HG03097 (cell line): ENCODE data around the gene ENOSF1.

Experiments used
- ATAC-seq: cut with Tn5 transposase; IDR thresholded peaks from one replicate; pipeline ENCODE4 v1.9.1; 2021; ENCODE audit not compliant: unreplicated experiment, low FRiP score

Gene ENOSF1

DNA sequence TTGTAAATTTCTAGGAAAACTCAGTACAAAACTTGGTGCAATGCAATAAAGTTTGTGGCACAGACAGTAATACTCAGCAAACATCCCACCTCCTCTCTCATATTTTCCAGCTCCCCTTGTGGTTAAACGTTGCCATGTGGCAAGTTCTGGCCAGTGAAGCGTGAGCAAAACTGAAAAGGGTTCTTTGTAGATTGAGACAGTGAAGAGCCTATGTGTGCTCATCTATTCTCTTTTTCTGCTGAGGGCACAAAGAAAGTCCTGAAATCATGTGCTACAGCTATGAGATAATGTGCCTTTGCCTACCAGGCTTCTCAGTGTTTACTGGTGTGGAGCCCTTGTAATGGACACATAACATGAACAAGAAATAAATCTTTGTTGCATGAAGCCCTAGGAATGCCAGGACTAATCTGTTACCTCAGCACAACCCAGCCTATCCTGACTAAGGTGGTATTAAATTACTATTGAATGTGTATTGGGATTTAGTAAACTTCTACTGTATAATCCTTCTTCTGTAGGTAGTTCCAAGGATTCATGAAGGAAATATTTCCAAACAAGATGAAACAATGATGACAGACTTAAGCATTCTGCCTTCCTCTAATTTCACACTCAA is 67.9 kb downstream of the ENOSF1 start:
- no peak for ATAC-seq

- ATAC-seq, result no peak
Observed at GRCh38 chr18:641224-641623, 71.2 kb downstream of the ENOSF1 start.

GRCh38 chr18:635171-635570 is 77.3 kb downstream of the ENOSF1 start:
- no peak for ATAC-seq

- ATAC-seq, result no peak
Observed at GRCh38 chr18:634551-635045, 77.8 kb downstream of the ENOSF1 start.

DNA sequence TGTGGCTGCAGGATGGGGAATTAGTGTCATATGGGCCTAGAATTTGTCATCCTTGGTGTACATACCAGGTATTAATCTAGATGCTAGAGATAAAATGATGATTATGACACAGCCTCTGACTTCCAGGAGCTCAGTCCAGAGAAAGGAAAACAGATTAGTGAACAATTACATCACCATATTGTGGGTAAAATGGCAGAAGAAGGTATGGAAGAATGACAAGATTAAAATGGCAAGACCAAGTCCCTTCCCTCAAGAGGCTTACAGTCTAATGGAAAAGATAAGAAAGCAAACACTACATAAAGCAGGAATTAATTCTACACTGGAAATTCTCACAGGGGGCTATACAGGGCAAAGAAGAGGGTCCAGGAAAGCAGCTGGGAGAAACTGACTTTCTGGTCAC is 80.9 kb downstream of the ENOSF1 start:
- ATAC-seq, result no peak

- ATAC-seq, result no peak
Observed at GRCh38 chr18:629269-630150, 82.9 kb downstream of the ENOSF1 start.

DNA sequence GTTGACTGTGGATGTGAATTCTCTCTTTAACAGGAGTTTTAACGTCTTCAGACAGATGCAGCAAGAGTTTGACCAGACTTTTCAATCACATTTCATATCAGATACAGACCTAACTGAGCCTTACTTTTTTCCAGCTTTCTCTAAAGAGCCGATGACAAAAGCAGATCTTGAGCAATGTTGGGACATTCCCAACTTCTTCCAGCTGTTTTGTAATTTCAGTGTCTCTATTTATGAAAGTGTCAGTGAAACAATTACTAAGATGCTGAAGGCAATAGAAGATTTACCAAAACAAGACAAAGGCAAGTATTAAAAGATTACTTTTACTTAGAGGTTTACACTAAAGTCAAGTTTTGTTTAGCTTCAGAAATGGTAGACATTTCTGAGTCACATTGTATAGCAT is 85.2 kb downstream of the ENOSF1 start:
- no peak for ATAC-seq

- ATAC-seq, result no peak
Observed at GRCh38 chr18:623761-624620, 88.4 kb downstream of the ENOSF1 start.

- ATAC-seq, result no peak
Observed at GRCh38 chr18:622289-622688, 90.1 kb downstream of the ENOSF1 start.

GRCh38 chr18:621291-622043 is 91.0 kb downstream of the ENOSF1 start:
- ATAC-seq, result no peak
